WTC11 (cell line): ENCODE data around the gene HECW1.

Source experiments
- CBFB ChIP-seq: sonication (generic); formaldehyde crosslinking; IDR thresholded peaks from 2 replicates; pipeline ENCODE4 v1.8.1; 2022; ENCODE audit warnings: mild to moderate bottlenecking, low read depth, missing genetic modification reagents
- CREB1 ChIP-seq: sonication (generic); formaldehyde crosslinking; IDR thresholded peaks from 2 replicates; pipeline ENCODE4 v1.8.0; 2023; ENCODE audit warnings: mild to moderate bottlenecking, missing genetic modification reagents
- CREM ChIP-seq: sonication (generic); formaldehyde crosslinking; IDR thresholded peaks from 2 replicates; pipeline ENCODE4 v1.8.1; 2022; ENCODE audit warnings: mild to moderate bottlenecking, missing genetic modification reagents, moderate library complexity
- CTCF ChIP-seq: fragments of 200-600 bp; IDR thresholded peaks from 2 replicates; pipeline ENCODE4 v1.8.0; 2022; ENCODE audit warnings: antibody characterized with exemption
- GRHL2 ChIP-seq: fragments of 250-450 bp; sonication (Bioruptor Pico); IDR thresholded peaks from 2 replicates; pipeline ENCODE4 v1.8.0; 2022; ENCODE audit warnings: mild to moderate bottlenecking, moderate library complexity; ENCODE audit not compliant: insufficient replicate concordance, severe bottlenecking
- JUN ChIP-seq: sonication (generic); formaldehyde crosslinking; IDR thresholded peaks from 2 replicates; pipeline ENCODE4 v1.8.0; 2023; ENCODE audit warnings: mild to moderate bottlenecking, missing genetic modification reagents
- NR2C2 ChIP-seq: sonication (generic); formaldehyde crosslinking; IDR thresholded peaks from 2 replicates; pipeline ENCODE4 v1.8.0; 2022; ENCODE audit warnings: mild to moderate bottlenecking, missing genetic modification reagents
- SMAD3 ChIP-seq: sonication (generic); formaldehyde crosslinking; IDR thresholded peaks from 2 replicates; pipeline ENCODE4 v1.8.0; 2022; ENCODE audit warnings: missing genetic modification reagents, mild to moderate bottlenecking, borderline replicate concordance
- ZNF138 ChIP-seq: sonication (generic); formaldehyde crosslinking; conservative IDR thresholded peaks from 2 replicates; pipeline ENCODE4 v1.8.1; 2022; ENCODE audit warnings: mild to moderate bottlenecking, moderate library complexity, missing genetic modification reagents
- ZNF317 ChIP-seq: sonication (generic); formaldehyde crosslinking; IDR thresholded peaks from 2 replicates; pipeline ENCODE4 v1.8.1; 2023; ENCODE audit warnings: low read depth, mild to moderate bottlenecking, moderate library complexity, missing genetic modification reagents, borderline replicate concordance
- TF ChIP-seq, protein P1 (sequence below): sonication (generic); formaldehyde crosslinking; IDR thresholded peaks from 2 replicates; pipeline ENCODE4 v1.8.0; 2023; ENCODE audit warnings: mild to moderate bottlenecking, missing genetic modification reagents

DNA sequence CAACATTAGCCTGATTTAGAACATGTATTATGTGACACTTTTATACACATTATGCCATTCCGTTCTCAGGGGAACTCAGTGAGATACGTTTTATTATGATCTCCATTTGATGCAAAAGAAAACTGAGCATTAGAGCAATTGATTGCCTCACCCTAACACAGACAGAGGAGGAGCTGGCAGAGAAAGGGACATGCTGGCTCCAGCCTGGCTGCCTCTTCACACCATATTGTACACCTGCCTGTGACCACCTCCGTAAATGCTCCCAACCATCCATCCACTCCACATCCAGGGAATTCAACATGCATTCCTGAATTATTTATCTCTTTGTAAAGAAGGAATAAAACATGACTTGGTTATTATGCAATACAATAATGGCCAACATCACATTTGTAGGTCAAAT, 275.5 kb downstream of the HECW1 start:
- TF ChIP-seq JUN (CRISPR knock-in tag) (no peak), CTCF (no peak), CREB1 (no peak), SMAD3 (CRISPR knock-in tag) (no peak), NR2C2 (CRISPR knock-in tag) (no peak), GRHL2 (CRISPR knock-in tag) (no peak), ZNF138 (CRISPR knock-in tag) (no peak), CBFB (CRISPR knock-in tag) (no peak), ZNF317 (CRISPR knock-in tag) (no peak), CREM (no peak)
- TF ChIP-seq, protein P1, sequence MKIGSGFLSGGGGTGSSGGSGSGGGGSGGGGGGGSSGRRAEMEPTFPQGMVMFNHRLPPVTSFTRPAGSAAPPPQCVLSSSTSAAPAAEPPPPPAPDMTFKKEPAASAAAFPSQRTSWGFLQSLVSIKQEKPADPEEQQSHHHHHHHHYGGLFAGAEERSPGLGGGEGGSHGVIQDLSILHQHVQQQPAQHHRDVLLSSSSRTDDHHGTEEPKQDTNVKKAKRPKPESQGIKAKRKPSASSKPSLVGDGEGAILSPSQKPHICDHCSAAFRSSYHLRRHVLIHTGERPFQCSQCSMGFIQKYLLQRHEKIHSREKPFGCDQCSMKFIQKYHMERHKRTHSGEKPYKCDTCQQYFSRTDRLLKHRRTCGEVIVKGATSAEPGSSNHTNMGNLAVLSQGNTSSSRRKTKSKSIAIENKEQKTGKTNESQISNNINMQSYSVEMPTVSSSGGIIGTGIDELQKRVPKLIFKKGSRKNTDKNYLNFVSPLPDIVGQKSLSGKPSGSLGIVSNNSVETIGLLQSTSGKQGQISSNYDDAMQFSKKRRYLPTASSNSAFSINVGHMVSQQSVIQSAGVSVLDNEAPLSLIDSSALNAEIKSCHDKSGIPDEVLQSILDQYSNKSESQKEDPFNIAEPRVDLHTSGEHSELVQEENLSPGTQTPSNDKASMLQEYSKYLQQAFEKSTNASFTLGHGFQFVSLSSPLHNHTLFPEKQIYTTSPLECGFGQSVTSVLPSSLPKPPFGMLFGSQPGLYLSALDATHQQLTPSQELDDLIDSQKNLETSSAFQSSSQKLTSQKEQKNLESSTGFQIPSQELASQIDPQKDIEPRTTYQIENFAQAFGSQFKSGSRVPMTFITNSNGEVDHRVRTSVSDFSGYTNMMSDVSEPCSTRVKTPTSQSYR (CRISPR knock-in tag), result no peak
